ENCODE measurements around the gene THAP4.
A peak's percentile ranks its signal among the peaks of the same experiment; 100 is the strongest.
"Not testable (repeated sequence)": the region's sequence is repeated elsewhere in the genome, so short reads cannot be mapped to it uniquely, and the experiment has no call there.

The THAP4 gene

GRCh38 chr2:241597561-241597960 is 39.4 kb downstream of the THAP4 start:
- no peak for DNase-seq (ENCODE audit: low read depth)
- H3K4me3 ChIP-seq (ENCODE audit: low read depth, low read length) = no peak overlapping the region

- no peak overlapping the region for H3K4me3 ChIP-seq (ENCODE audit: low read depth, low read length)
- DNase-seq (ENCODE audit: low read depth) = no peak
These were observed 41.3 kb downstream of the THAP4 start for GRCh38 chr2:241595600-241596140.

- DNase-seq (ENCODE audit: low read depth) = no peak
- no peak overlapping the region for H3K4me3 ChIP-seq (ENCODE audit: low read depth, low read length)
These were observed 43.7 kb downstream of the THAP4 start for GRCh38 chr2:241593271-241593670.

- no peak for DNase-seq (ENCODE audit: low read depth)
These were observed 44.7 kb downstream of the THAP4 start for GRCh38 chr2:241592126-241592845.

GRCh38 chr2:241590496-241591455 is 46.2 kb downstream of the THAP4 start:
- H3K4me3 ChIP-seq (ENCODE audit: low read depth, low read length); DNase-seq (ENCODE audit: low read depth): not testable (repeated sequence)

More at GRCh38 chr2:241592126-241592845, 44.7 kb downstream of the THAP4 start:
- no peak overlapping the region for H3K4me3 ChIP-seq (ENCODE audit: low read depth, low read length)

- not testable (repeated sequence) for DNase-seq (ENCODE audit: low read depth); H3K4me3 ChIP-seq (ENCODE audit: low read depth, low read length)
These were observed 47.1 kb downstream of the THAP4 start for GRCh38 chr2:241589863-241590262.

GRCh38 chr2:241586564-241587264 is 50.2 kb downstream of the THAP4 start:
- H3K4me3 ChIP-seq (ENCODE audit: low read depth, low read length) = no peak overlapping the region
- no peak for DNase-seq (ENCODE audit: low read depth)

GRCh38 chr2:241584436-241584835 is 52.5 kb downstream of the THAP4 start:
- peak; percentile 31 for DNase-seq (ENCODE audit: low read depth)
- no peak overlapping the region for H3K4me3 ChIP-seq (ENCODE audit: low read depth, low read length)

- DNase-seq (ENCODE audit: low read depth) = no peak
- H3K4me3 ChIP-seq (ENCODE audit: low read depth, low read length) = no peak overlapping the region
These were observed 54.2 kb downstream of the THAP4 start for GRCh38 chr2:241582806-241583205.

- no peak overlapping the region for H3K4me3 ChIP-seq (ENCODE audit: low read depth, low read length)
These were observed 54.6 kb downstream of the THAP4 start for GRCh38 chr2:241582328-241582727.

GRCh38 chr2:241579281-241579680 is 57.7 kb downstream of the THAP4 start:
- no peak overlapping the region for H3K4me3 ChIP-seq (ENCODE audit: low read depth, low read length)
- no peak for DNase-seq (ENCODE audit: low read depth)

More at GRCh38 chr2:241582328-241582727, 54.6 kb downstream of the THAP4 start:
- no peak for DNase-seq (ENCODE audit: low read depth)

GRCh38 chr2:241577413-241578122 is 59.4 kb downstream of the THAP4 start:
- DNase-seq (ENCODE audit: low read depth) = no peak
- H3K4me3 ChIP-seq (ENCODE audit: low read depth, low read length) = no peak overlapping the region

- DNase-seq (ENCODE audit: low read depth) = no peak
- H3K4me3 ChIP-seq (ENCODE audit: low read depth, low read length) = no peak overlapping the region
These were observed 60.7 kb downstream of the THAP4 start for GRCh38 chr2:241576293-241576654.

- DNase-seq (ENCODE audit: low read depth) = no peak
- no peak overlapping the region for H3K4me3 ChIP-seq (ENCODE audit: low read depth, low read length)
These were observed 61.2 kb downstream of the THAP4 start for GRCh38 chr2:241575624-241576292.

- no peak for DNase-seq (ENCODE audit: low read depth)
These were observed 61.9 kb downstream of the THAP4 start for GRCh38 chr2:241574911-241575623.

GRCh38 chr2:241573741-241574140 is 63.2 kb downstream of the THAP4 start:
- no peak overlapping the region for H3K4me3 ChIP-seq (ENCODE audit: low read depth, low read length)
- no peak for DNase-seq (ENCODE audit: low read depth)

More at GRCh38 chr2:241574911-241575623, 61.9 kb downstream of the THAP4 start:
- H3K4me3 ChIP-seq (ENCODE audit: low read depth, low read length) = no peak overlapping the region

- DNase-seq (ENCODE audit: low read depth); H3K4me3 ChIP-seq (ENCODE audit: low read depth, low read length): not testable (repeated sequence)
These were observed 63.9 kb downstream of the THAP4 start for GRCh38 chr2:241572915-241573651.
